Right hindlimb (tissue), 1 donor: ENCODE results near the gene ZDHHC11.

Source experiments
- DNase-seq: peaks from one replicate; pipeline ENCODE4 v3.0.0-alpha.2; 2018

Gene ZDHHC11

DNA sequence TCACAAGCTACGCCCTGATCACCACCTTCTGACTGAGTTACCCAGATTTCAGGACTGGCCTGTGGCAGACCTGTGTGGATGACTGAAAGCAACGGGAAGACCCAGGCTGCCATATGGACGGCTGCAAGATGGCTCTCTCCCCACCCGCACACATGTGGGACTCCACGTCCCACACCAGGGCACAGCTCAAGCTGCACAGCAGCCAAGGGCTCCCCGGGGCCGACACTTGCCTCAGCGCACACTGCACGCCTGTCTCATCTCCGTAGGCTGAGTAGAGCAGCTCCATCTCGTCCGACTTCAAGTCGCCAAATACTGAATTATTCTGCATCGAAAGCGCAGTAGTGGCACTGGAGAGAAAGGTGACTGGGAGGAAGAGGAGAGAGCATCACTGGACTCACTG lies 27.3 kb upstream of the ZDHHC11 start:
- no peak for DNase-seq

DNA sequence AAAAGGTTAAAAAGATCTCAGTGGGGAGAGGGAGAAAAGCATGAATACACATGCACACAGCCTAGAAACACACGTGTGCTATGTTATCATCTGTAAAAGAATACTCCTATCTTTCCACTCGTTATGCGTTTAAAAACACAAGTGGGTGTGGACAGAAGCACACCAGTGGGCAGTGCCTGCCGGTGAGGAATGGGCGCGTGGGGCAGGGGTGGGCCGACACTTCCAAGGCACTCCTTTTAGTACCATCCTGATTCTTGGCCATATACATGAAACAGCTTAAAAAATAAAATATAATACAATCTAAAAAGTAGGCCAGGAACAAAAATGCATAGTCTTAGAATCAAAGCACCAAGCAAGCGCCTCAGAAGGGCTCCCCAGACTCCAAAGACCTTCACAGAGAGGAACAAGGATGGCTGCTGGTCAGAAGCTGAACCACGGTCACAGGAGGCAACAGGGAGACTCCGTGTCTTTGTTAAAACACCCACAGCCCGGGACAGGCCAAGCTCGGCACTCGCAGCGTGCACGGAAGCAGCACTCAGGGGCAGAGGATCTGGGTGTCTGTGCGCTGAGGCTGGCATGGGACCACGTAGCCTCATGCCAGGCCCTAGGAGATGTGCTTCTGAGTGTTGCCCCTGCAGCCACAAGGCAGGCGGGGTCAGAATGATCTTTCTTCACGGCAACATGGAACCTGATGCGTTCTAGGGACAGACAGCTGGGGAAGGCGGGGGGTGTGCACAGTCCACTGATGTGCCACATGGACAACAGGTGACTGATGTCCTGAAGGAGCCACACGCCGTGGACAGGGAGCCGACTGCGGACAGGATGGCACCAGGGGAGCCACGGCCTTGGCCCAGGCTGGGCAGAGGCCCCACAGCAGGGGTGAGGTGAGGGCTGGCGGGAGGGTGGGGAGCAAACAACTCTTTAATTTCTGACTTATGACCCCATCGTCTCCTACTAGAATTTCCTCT lies 25.9 kb upstream of the ZDHHC11 start:
- no peak for DNase-seq

DNA sequence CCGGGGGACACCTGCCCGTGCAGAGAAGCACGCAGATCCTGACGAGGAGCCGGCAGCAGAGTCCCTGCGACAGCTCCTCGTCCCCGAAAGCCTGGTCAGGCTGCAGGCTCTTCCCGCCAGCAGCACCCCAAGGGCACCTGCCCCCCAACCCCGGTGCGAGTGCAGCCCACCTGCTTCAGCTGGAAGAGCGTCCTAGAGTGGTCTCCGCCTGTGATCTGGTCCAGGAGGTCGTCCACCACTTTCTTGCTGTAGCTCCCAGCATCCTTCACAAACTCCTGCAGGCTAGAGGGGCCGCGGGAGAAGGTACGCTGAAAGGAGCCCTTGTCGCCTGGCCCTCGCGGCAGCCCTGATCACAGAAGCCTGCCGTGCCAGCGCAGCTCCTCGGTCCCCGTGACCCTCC lies 25.1 kb upstream of the ZDHHC11 start:
- no peak for DNase-seq

- DNase-seq = no peak
Measured at GRCh38 chr5:873328-873727, 22.5 kb upstream of the ZDHHC11 start.

- DNase-seq = no peak
Measured at GRCh38 chr5:872301-872700, 21.5 kb upstream of the ZDHHC11 start.

- DNase-seq = no peak
Measured at GRCh38 chr5:871596-872298, 21.0 kb upstream of the ZDHHC11 start.

DNA sequence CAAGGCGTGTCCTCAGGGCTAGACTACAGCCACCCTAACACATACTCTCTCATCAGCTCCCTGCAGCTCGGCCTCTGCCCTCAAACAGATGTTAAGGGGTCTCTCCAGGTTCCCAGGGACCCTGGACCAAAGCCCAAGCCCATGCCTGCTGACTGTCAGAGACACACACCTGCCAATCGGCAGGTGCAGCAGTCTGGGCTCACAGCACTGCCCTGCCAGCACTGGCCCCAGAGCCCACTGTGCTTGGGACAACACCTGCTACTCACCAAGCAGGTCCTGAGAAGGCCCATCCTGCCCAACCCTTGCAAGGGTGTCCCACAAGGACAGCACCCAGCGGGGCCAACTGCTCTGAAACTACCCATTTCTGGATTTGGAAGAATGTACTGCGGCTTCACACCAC lies 20.2 kb upstream of the ZDHHC11 start:
- no peak for DNase-seq

GRCh38 chr5:868428-869135 lies 17.8 kb upstream of the ZDHHC11 start:
- DNase-seq = no peak

- no peak for DNase-seq
Measured at GRCh38 chr5:867300-867870, 16.6 kb upstream of the ZDHHC11 start.

- DNase-seq = no peak
Measured at GRCh38 chr5:865771-866170, 15.0 kb upstream of the ZDHHC11 start.

DNA sequence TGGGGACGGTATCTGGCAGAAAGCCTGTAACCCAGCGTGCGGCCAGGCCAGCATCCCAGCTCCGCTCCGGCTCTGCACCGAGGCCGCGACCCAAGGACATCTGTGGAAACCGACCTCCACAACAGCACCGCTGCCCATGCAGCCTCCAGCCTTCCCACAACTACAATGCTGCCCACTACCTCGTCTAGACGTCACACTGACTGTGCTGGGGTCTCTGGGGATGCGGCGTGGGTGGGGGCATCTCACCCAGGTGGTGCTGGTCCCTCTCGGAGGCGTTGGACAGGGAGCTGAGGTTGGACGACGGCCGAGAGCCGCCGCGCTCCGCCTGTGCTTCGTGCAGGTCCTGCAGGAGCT lies 14.4 kb upstream of the ZDHHC11 start:
- DNase-seq = no peak

DNA sequence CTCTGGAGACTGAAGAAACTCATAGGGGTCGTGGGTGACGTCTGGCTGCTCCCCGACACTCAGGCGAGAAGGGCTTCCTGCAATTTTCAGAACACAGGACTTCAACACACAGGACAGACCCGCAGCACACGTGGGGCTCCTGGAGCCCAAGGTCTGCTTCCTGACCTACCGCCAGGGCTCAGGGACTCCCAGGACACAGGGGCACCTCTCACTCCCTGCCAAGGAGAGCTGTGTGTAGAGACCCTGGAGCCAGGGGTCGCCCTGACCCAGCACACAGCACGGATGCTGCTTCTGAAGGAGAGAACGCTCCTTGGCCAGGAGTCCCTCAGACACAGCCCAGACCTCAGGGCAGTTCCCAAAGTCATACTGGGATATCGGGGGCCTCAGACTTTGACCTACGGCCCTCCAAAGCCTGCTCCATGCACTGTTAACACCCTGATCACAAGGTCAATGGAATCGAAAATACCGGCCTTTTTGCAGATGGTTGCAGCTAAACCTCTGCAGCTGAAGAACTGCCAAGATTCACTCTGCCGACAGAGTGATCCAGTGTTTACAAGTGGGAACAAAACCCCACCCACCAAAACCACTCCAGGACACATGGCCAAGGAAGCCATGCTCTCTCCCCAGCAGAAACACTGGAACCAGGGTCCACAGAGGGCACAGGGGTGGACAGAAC lies 13.8 kb upstream of the ZDHHC11 start:
- DNase-seq = no peak

- no peak for DNase-seq
Measured at GRCh38 chr5:863244-863805, 12.5 kb upstream of the ZDHHC11 start.

- no peak for DNase-seq
Measured at GRCh38 chr5:862367-863243, 11.8 kb upstream of the ZDHHC11 start.

DNA sequence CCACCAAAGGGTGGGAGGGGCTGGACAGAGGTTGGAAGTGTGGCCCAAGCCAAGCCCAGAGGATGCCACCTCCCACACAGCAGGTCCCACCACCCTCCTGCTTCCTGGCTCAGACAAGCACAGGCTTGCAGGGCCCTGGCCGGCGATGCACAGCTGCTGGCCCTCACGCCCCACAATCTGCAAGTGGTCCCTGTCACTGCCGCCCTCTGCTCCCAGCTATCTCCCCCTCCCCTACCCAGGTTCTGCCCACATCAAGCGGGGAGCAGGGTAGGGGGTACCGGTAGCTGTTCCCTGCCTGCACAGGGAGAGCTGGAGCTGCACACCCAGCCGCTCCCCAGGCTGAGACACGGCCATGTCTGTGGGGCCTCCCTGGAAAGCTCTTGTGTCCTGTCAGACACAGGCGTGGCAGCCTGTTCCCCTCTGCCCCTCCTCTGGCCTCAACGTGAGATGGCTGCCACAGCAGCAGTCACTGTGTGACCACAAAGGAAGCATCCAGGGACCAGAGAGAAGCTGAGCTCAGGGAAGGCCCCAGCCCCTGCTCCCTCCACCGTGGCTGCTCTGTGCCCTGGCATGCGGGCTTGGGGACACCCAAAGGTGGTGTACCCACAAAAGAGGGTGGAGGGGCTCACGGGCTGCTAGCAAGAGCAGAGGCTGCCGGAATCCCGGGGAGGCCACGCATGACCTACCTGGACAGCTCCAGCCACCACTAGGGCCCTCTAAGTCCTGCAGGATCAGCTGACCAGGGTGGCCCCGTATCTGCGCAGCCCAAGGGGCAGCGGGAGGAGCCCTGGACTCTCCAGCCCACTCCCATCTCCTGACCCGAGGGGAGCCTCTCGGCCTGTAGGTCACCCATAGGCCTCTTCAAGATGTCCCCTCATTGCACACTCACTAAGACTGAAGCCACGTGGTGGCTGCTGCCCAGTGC lies 10.9 kb upstream of the ZDHHC11 start:
- DNase-seq = no peak

DNA sequence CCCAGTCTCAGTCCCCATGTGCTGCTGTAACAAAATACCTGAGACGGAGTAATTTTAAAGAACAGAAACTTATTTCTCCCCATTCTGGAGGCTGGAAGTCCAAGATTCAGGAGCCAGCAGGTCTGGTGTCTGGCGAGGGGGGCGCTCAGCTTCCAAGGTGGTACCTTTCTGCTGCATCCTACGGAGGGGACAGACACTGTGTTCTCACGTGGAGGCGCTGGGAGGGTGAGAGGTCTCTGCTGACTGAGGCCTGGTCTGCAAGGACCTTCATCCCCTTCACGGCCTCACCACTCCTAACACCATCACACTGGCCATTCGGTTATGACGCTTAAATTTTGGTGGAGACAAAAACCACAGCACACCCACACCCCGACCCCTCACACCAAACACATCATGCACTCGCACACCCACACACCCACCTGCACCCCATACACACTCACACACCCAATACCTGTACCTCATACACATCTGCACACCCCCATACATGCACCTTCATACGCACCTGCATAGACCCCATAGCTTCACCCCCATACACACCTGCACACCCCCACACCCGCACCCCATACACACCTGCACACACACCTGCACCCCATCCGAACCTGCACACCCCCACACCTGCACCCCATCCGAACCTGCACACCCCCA lies 9.8 kb upstream of the ZDHHC11 start:
- DNase-seq = no peak

- no peak for DNase-seq
Measured at GRCh38 chr5:859798-860296, 9.1 kb upstream of the ZDHHC11 start.

GRCh38 chr5:859391-859790 lies 8.6 kb upstream of the ZDHHC11 start:
- no peak for DNase-seq

DNA sequence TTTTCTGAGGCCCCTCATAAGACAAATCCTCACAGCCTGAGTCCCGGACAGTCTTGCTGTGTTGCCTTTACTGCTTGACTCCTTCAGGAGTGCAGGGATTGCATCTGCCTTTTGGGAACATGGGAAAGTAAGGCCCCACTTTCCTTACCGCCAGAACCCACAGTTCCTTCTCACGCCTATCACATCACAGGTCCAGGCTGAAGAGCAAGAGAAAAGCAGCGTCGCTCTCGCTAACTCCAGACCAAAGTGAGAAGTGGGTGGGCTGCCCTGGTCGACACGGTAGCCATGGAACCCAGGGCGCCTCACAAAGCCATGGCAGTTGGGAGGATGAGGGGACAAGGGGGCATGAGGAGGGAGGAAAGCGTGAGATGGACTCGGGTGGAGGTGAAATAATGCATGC lies 7.9 kb upstream of the ZDHHC11 start:
- no peak for DNase-seq
